DOHH2 (cell line): Measurements from ENCODE around the gene IFITM2.

ENCODE experiments used
- EZH2phosphoT487 ChIP-seq: fragments of 200-600 bp; sonication (generic); IDR thresholded peaks from 2 replicates; pipeline ENCODE4 v1.6.1; 2017; ENCODE audit warnings: borderline replicate concordance, mild to moderate bottlenecking, antibody characterized with exemption, low read length, moderate library complexity, mixed read lengths
- TF ChIP-seq, protein P1 (sequence below): fragments of 200-600 bp; sonication (generic); IDR thresholded peaks from one replicate; pipeline ENCODE4 v1.5.1; 2014; ENCODE audit warnings: antibody characterized with exemption, mild to moderate bottlenecking, low read depth, low read length; ENCODE audit not compliant: poor library complexity, severe bottlenecking

DNA sequence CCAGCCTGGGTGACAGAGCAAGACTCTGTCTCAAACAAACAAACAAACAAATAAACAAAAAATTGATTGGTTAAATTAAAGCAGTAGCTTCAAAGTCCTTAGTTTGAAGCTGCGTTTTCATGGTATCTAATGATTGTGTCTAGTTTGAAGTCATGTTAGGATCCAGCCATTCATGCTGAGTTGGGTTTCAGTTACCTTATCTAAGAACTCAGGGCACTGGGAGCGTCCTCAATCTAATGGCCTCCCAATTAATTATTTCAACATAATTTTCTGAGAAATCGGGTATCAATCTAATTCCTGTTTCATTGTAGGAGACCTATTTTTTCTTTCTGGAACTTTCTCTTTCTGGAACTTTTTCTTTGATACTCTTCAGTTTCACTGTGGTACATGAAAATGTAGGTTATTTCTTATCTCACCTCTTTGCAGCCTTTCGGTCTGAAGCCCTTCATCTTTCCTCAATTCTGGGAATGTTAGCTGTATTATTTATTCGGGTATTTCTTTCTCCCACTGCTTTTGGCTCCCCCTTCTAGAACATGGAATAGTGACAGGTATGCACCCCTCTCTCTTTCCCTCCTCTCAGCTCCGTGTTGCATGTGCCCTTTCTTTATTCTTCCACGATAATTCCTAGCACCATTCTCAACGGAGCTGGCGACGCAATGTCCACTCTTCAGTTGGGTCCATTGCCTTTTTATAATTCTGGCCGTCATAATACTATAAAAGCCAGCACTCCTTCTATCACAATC, 37.4 kb downstream of the IFITM2 start:
- TF ChIP-seq, protein P1, sequence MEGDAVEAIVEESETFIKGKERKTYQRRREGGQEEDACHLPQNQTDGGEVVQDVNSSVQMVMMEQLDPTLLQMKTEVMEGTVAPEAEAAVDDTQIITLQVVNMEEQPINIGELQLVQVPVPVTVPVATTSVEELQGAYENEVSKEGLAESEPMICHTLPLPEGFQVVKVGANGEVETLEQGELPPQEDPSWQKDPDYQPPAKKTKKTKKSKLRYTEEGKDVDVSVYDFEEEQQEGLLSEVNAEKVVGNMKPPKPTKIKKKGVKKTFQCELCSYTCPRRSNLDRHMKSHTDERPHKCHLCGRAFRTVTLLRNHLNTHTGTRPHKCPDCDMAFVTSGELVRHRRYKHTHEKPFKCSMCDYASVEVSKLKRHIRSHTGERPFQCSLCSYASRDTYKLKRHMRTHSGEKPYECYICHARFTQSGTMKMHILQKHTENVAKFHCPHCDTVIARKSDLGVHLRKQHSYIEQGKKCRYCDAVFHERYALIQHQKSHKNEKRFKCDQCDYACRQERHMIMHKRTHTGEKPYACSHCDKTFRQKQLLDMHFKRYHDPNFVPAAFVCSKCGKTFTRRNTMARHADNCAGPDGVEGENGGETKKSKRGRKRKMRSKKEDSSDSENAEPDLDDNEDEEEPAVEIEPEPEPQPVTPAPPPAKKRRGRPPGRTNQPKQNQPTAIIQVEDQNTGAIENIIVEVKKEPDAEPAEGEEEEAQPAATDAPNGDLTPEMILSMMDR: no peak
- no peak for TF ChIP-seq EZH2phosphoT487
